HG02798 (cell line): Measurements from ENCODE around the gene PDE7B.
A peak's percentile ranks its signal among the peaks of the same experiment; 100 is the strongest.

Experiments used
- ATAC-seq: cut with Tn5 transposase; IDR thresholded peaks from one replicate; pipeline ENCODE4 v1.9.1; 2021; ENCODE audit warnings: mild to moderate bottlenecking; ENCODE audit not compliant: unreplicated experiment, poor library complexity

Gene PDE7B

DNA sequence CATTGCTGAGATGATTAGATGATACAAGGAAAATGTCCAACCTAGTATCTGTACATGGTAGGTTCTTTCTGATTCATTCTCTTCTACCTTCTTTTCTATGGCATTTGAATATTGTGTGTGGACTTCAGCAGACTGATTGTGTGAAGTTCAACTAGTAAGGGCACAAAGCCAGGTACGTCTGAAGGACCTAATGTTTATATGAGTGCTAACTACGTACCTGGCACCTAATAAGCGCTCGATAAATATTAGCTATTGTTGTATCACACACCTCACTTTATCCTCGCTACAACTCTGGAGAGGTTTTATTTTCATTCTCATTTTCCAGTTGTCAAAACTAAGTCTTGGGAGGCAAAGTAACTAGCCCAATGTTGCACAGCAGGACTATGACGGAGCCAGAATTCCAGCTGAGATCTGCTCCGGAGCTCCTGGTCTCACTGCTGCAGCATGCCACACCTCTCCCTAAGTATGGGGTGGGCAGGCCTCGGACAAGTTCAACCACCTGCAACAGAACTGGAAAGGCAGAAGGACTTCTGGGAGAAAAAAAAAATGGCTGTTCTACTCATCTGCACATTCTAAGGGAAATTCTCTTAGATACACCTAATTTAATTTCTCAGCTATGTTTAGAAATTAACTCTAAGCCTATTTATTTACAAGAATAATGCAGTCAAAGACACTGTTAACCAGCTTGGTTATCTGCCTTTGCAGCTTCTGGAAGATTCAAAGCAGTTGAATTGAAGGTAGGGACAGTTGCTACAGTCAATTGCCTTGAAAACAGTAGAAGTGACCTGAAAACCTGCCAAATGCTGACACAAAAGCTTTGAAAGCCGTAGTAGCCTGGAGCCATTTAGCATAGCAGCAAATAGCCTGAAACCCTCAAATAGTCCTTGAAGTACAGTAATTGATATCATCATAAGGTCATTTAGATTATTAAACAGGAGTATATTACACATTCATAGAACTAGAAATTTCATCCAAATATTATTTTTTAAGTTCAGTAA, 165.0 kb downstream of the PDE7B start:
- ATAC-seq, result no peak

DNA sequence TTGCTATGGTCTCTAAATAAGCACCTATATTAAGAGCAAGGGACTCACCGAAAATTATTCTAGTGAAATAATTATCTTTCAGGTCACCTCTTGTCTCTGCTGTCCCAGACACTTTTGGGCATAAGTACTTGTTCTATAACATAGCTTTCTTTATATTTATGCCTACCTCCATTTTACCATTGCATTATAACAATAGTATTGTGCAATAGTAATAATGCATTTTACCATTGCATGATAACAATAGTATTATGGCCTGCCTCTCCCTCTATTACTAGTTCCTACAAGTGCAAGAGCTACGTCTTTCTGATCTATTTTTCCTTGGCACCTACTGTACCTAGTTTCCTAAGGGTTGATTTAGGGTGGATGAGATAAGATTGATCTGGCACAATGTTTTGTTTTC, 169.2 kb downstream of the PDE7B start:
- no peak for ATAC-seq

GRCh38 chr6:136022224-136022874, 170.8 kb downstream of the PDE7B start:
- ATAC-seq, result no peak

DNA sequence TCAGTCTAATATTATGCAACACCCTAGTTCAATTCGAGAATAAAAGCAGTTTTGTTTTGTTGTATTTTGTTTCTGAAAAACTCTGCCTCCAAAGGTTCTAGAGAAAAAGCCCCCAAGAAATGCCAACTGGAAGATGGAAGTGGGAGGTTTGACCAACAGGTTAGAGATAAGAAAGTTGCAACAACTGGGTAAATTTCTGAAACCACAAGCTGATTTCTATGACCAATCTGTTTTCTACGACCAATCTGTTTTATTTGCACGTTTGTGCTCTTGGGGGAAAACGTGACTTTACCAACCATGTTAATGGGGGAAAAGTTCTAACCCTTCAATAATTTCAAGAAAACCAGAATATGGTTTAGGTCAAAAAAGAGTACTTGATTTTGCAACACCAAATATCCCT, 173.2 kb downstream of the PDE7B start:
- no peak for ATAC-seq

DNA sequence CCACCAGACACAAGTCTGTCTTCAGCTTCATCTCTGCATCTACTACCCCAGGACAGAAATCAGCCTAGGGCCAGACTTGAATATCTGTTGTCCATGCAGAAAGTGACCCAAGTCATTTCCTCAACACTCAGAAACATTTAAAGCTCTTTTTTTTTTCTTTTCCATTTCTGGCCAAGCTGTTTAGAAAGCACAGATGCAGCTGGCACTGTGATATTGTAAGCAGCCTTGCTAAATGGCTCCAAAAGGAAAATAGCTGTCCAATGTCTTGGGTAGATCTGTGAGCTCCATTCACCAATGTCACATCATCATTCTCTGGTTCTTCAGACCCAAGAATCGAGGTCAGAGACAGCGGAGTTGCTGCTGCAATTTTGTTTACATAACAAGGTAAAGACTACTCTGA, 174.2 kb downstream of the PDE7B start:
- no peak for ATAC-seq

- ATAC-seq, result no peak
Observed at GRCh38 chr6:136030131-136030530, 178.6 kb downstream of the PDE7B start.

DNA sequence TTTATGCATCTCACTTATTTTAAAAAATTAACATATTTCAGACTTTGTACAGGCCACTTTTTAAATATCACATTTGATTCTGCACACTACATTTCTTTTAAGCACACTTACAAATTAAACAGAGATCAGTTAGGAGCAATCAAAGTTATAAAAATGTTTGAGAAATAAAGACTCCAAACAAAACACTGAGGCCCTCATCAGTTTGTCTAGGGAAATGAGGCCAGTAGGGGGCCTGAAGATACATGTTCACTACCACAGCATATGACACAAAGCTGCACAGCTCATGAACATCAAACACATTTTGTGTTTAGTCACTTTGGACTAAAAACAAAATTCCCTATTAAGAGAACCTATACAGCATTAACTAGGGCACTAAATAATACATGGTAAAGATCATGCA, 180.5 kb downstream of the PDE7B start:
- ATAC-seq, result no peak

GRCh38 chr6:136033416-136033815, 181.9 kb downstream of the PDE7B start:
- ATAC-seq, result no peak

- no peak for ATAC-seq
Observed at GRCh38 chr6:136034422-136034821, 182.9 kb downstream of the PDE7B start.

DNA sequence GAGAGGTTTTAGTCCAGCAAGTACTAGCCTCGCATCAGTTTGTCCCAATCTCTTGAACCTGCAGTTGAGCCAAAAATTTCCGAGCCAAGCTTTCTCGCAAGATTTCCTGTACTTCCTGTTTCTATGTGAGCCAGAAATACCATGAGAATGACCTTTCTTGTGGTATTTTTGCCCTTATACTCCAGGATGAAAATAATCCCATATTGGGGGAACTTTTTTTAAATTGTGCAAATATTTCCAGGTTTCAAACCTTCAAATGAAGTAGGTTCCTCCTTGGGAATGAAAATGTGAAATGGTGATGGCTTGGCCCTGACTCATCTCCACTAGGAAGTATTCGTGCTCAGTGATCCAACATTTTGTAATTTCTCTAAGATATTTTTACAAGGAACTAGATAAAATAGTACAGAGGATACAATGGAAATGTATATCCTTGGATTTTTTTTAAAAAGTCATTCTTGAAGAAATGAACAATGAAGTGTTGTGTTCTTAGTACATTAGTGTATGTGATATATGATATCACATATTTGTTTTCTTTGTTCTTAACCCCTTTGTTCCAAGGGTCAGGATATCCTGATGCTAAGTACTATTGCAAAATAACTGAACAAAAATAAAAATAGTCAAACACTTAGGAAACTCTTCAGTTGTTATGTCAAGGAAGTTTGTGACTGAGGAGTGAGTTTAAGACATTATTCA, 184.0 kb downstream of the PDE7B start:
- no peak for ATAC-seq

GRCh38 chr6:136036071-136036380, 184.5 kb downstream of the PDE7B start:
- ATAC-seq, result no peak

GRCh38 chr6:136036601-136037000, 185.1 kb downstream of the PDE7B start:
- no peak for ATAC-seq

DNA sequence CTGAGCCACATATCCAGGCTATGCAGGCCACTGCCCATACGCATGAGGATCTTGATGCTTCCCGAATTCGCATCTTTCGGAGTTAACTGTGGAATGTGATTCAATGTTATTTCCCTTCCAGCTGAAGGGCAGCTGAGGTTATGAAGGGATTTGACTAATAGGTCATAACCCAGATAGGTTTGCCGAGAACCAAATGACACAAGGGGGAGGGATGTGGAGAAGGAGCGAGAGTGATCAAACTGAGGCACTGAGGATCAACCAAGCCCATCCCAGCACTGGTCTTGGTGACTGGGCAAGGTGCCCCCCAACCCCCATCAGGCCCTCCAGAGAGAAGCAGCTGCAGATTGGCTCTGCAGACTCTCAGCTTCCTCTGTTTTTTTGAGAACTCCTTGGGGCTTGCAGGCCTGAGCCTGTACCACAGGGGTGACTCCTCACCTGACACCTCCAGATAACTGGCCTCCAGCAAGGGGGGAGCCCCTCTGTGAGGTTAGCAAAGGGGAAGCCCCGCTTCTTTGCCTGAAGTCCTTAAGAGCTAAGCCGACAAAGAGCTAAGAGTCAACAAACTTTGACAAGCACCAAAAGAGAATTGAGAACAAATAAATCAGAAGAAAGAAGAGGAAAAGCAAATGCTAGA, 185.9 kb downstream of the PDE7B start:
- peak; percentile 67 for ATAC-seq

- no peak for ATAC-seq
Observed at GRCh38 chr6:136037876-136038460, 186.5 kb downstream of the PDE7B start.

GRCh38 chr6:136038531-136038930, 187.0 kb downstream of the PDE7B start:
- ATAC-seq, result no peak

DNA sequence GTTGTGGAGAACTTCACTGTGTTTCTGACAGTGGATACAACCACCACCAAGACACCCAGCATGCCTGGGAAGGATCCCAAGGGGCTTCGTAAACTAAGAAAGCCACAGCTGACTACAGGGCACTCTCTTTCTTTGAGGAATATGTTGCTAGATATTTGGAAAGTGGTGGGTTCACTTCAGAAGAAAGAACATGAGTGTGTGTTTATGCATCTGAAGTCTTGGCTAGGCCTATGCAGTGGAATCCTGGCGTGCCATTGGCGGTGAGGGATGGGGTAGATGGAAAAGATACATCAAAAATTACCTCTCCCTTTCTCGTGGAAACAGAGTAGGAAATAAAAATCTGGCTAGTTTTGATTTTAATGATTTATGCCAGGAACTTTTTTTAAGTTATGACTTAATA, 187.7 kb downstream of the PDE7B start:
- ATAC-seq, result no peak

- ATAC-seq, result no peak
Observed at GRCh38 chr6:136050475-136050874, 199.0 kb downstream of the PDE7B start.

GRCh38 chr6:136051140-136051775, 199.8 kb downstream of the PDE7B start:
- no peak for ATAC-seq

GRCh38 chr6:136052031-136052430, 200.5 kb downstream of the PDE7B start:
- no peak for ATAC-seq

DNA sequence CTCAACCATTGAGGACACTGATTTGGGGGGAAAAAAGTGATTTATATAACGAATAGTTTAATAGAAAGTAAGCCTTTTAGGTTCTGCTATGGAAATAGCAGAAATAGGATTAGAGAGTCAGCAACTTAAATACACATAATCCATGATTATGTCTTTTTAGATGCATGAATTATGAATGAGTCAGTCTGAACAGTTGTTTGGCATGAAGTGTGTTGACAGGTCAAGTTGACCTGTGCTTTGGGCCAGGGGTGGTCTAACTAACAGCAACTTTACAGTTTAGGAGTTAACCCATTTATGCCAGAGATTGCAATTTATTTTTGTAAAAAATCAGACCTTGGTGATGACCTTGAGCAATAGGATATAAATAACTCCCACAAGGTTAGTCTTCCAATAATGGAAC, 207.4 kb downstream of the PDE7B start:
- no peak for ATAC-seq
